Stimulated activated naive B cell treated with anti-CD40 and anti-IgM and Interleukin-4, amounts not matched to agents 10 μg/mL and 1 μg/mL and 100 μg/mL, for 72 hours (primary cell): Measurements from ENCODE around the gene ZBTB8A.
"Not testable (repeated sequence)": the region's sequence is repeated elsewhere in the genome, so short reads cannot be mapped to it uniquely, and the experiment has no call there.

Source experiments
- ATAC-seq, 2 donors: fragments of 150-1000 bp; cut with Tn5 transposase; replicated peaks; 2 replicates each; pipeline ENCODE4 v1.10.0; 2021; ENCODE audit warnings: moderate library complexity in 1 of 2
- DNase-seq: peaks from one replicate; pipeline ENCODE4 v3.0.0; 2021
- H3K27ac Mint-ChIP-seq: one replicate; pipeline ENCODE4 v1.8.0; 2022; ENCODE audit warnings: mild to moderate bottlenecking, mixed read lengths
- H3K27me3 Mint-ChIP-seq, 2 donors: one replicate each; pipeline ENCODE4 v1.8.0; 2022; ENCODE audit warnings: mixed read lengths in 2 of 2
- H3K36me3 Mint-ChIP-seq, 2 donors: one replicate each; pipeline ENCODE4 v1.8.0; 2022; ENCODE audit warnings: mixed read lengths in 2 of 2, mild to moderate bottlenecking in 1 of 2
- H3K4me1 Mint-ChIP-seq, 2 donors: one replicate each; pipeline ENCODE4 v1.8.0; 2022; ENCODE audit warnings: mixed read lengths in 2 of 2, mild to moderate bottlenecking in 1 of 2
- H3K4me3 Mint-ChIP-seq, 2 donors: one replicate each; pipeline ENCODE4 v1.8.0; 2022; ENCODE audit warnings: mild to moderate bottlenecking in 2 of 2, mixed read lengths in 2 of 2, moderate library complexity in 1 of 2
- H3K9me3 Mint-ChIP-seq, 2 donors: one replicate each; pipeline ENCODE4 v1.8.0; 2022; ENCODE audit warnings: mixed read lengths in 2 of 2, mild to moderate bottlenecking in 1 of 2

The ZBTB8A gene

GRCh38 chr1:32557035-32557434 is 17.8 kb downstream of the ZBTB8A start:
- H3K4me3 Mint-ChIP-seq, H3K27ac Mint-ChIP-seq, ATAC-seq, DNase-seq, H3K4me1 Mint-ChIP-seq, H3K27me3 Mint-ChIP-seq, H3K9me3 Mint-ChIP-seq: not testable (repeated sequence)
- peaks cover 45 to 53% of the 10 kb centered on the region in 2 donors for H3K36me3 Mint-ChIP-seq

DNA sequence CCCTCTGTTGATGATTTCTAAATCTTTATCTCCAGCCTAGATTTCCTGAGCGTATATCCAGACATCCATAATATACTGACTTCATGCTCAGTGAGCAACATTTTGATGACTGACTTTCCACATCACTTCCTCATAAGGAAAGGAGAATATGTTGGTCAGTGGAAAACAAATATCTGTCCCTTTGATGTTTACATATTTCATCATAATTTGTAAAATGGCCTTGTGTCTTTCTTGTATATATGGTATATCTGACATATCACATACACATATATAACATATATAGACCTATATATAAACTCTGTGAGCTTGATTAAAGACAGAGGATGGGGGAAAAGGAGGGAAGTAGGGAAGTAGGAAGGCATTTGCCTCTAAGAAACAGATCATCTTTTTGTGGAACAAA is 18.6 kb downstream of the ZBTB8A start:
- ATAC-seq, result no peak
- no peak for DNase-seq
- peaks cover 0 to 3% of the 10 kb centered on the region in 2 donors for H3K9me3 Mint-ChIP-seq
- no peak overlapping the region for H3K27ac Mint-ChIP-seq
- H3K36me3 Mint-ChIP-seq, result peaks cover 45 to 53% of the 10 kb centered on the region in 2 donors
- H3K4me1 Mint-ChIP-seq, result no peaks in the 10 kb centered on the region
- H3K4me3 Mint-ChIP-seq, result no peak overlapping the region
- H3K27me3 Mint-ChIP-seq, result peaks cover 0 to 4% of the 10 kb centered on the region in 2 donors

DNA sequence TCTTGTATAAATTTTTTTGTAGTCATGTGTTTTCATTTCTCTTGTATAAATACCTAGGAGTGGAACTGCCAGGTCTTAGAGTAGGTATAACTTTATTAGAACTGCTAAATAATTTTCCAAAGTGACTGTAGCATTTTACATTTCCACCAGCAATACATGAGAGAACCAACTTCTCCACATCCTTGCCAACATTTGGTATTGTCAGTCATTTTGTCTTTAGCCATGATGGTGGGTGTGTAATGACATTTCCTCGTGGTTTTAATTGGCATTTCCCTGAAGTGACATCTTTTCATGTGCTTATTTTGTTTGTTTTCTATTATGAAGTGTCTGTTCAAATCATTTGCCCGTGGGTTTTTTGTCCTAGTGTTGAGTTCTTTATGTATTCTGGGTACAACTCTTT is 29.7 kb downstream of the ZBTB8A start:
- Mint-ChIP-seq H3K27ac (no peak overlapping the region), H3K9me3 (peaks cover 0 to 1% of the 10 kb centered on the region in 2 donors), H3K4me3 (no peak overlapping the region), H3K27me3 (no peaks in the 10 kb centered on the region), H3K4me1 (no peaks in the 10 kb centered on the region), H3K36me3 (peaks cover 22 to 32% of the 10 kb centered on the region in 2 donors)
- no peak for DNase-seq
- ATAC-seq, result no peak

DNA sequence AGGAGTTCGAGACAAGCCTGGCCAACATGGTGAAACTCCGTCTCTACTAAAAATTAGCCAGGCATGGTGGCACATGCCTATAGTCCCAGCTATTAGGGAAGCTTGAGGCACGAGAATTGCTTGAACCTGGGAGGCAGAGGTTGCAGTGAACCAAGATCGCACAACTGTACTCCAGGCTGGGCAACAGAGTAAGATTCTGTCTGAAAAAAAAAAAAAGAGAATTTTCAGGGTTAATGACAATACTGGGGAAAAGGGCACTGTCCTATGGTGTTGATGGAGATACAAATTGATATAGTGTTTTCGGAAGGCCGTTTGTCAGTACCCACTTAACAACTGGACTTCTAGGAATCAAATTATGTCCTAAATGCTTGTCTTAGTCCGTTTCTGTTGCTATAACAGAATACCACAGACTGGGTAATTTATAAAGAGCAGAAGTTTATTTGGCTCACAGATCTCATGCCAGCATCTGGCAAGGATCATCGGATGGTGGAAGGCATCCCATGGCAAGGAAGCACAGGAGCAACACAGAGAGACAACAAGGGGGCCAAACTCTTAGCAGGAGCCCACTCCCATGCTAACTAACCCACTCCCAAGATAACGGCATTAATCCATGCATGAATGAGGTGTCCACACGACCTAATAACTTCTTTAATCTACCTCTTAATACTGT is 41.3 kb downstream of the ZBTB8A start:
- Mint-ChIP-seq H3K27ac (no peak overlapping the region), H3K27me3 (no peaks in the 10 kb centered on the region), H3K4me1 (no peaks in the 10 kb centered on the region), H3K9me3 (no peaks in the 10 kb centered on the region), H3K36me3 (peaks cover 20 to 27% of the 10 kb centered on the region in 2 donors), H3K4me3 (no peak overlapping the region)
- no peak for DNase-seq
- ATAC-seq, result no peak

GRCh38 chr1:32592943-32593342 is 53.7 kb downstream of the ZBTB8A start:
- DNase-seq (no peak), ATAC-seq (no peak)
- Mint-ChIP-seq H3K9me3 (no peaks in the 10 kb centered on the region), H3K4me1 (no peaks in the 10 kb centered on the region), H3K27me3 (no peaks in the 10 kb centered on the region), H3K27ac (no peak overlapping the region), H3K36me3 (peaks cover 24 to 31% of the 10 kb centered on the region in 2 donors), H3K4me3 (no peak overlapping the region)

GRCh38 chr1:32600034-32600433 is 60.8 kb downstream of the ZBTB8A start:
- Mint-ChIP-seq H3K4me1 (no peaks in the 10 kb centered on the region), H3K27me3 (no peaks in the 10 kb centered on the region), H3K4me3 (no peak overlapping the region), H3K27ac (no peak overlapping the region), H3K36me3 (peaks cover 12 to 24% of the 10 kb centered on the region in 2 donors), H3K9me3 (no peaks in the 10 kb centered on the region)
- ATAC-seq (no peak), DNase-seq (no peak)

DNA sequence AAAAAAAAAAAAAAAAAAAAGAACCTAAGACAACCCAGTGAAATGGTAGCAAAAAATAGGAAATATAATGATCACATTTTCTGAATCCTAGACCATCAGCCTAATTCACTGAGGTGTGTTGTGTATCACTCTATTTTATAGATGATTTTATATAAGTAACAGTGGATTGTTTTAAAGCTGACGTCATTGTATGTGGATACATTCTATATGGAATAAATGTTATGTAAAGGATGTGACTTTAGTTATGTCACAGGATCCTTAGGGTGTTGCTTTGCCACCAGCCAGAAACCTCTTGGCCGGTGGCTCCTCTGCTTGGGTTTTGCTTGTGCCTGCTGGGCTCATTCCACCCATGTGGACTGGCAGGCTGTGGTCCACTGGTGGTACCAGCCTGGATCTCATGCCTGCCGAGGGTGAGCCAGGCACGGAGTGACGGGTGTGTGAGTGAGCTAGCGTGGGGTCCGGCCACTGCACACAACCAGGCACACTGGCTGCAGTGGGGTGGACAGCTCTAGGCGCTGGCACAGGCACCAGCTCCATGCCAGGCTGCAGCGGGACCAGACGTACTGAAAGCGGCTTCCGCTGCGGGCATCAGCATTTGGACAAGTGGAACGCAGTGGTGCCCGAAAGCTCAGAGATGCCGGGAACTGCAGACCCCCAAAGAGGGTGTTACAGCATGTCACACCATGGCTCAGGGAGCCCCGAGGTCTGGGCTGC is 66.6 kb downstream of the ZBTB8A start:
- Mint-ChIP-seq H3K9me3 (no peaks in the 10 kb centered on the region), H3K36me3 (peaks cover 0 to 5% of the 10 kb centered on the region in 2 donors), H3K27me3 (no peaks in the 10 kb centered on the region), H3K4me3 (no peak overlapping the region), H3K27ac (no peak overlapping the region), H3K4me1 (no peaks in the 10 kb centered on the region)
- DNase-seq (no peak), ATAC-seq (no peak)

- Mint-ChIP-seq H3K4me3 (no peak overlapping the region), H3K27me3 (no peaks in the 10 kb centered on the region), H3K9me3 (no peaks in the 10 kb centered on the region), H3K36me3 (peaks cover 0 to 5% of the 10 kb centered on the region in 2 donors), H3K27ac (no peak overlapping the region), H3K4me1 (no peaks in the 10 kb centered on the region)
- no peak for DNase-seq
- ATAC-seq, result peak in 1 of 2 donors; percentile 20
Observed at GRCh38 chr1:32606565-32607371, 67.5 kb downstream of the ZBTB8A start.

- H3K4me3 Mint-ChIP-seq, result no peak overlapping the region
- no peak for ATAC-seq
- H3K36me3 Mint-ChIP-seq, result no peaks in the 10 kb centered on the region
- H3K27me3 Mint-ChIP-seq, result peaks cover 0 to 4% of the 10 kb centered on the region in 2 donors
- no peak for DNase-seq
- no peaks in the 10 kb centered on the region for H3K9me3 Mint-ChIP-seq
- no peak overlapping the region for H3K27ac Mint-ChIP-seq
- peaks cover 7 to 13% of the 10 kb centered on the region in 2 donors for H3K4me1 Mint-ChIP-seq
Observed at GRCh38 chr1:32609180-32609579, 70.0 kb downstream of the ZBTB8A start.

DNA sequence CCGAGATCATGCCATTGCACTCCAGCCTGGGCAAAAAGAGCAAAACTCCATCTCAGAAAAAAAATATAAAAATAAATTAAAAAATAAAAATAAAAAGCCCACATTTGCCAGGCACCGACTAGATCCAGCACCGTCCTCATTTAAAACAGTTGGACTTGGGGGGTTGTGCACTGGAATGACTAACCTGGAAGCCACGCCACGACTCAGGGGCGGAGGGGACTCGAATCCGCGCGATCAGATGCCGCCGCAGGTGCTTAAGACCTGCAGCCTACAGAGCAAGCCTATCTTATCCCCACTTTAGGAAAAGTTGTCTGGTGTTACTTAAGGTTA is 72.6 kb downstream of the ZBTB8A start:
- H3K27ac Mint-ChIP-seq, result peak overlapping the region; percentile 26
- ATAC-seq (no peak), DNase-seq (no peak)
- H3K9me3 Mint-ChIP-seq, result no peaks in the 10 kb centered on the region
- H3K4me3 Mint-ChIP-seq, result peak overlapping the region; percentile 63 to 76
- peaks cover 7 to 13% of the 10 kb centered on the region in 2 donors for H3K4me1 Mint-ChIP-seq
- peaks cover 3 to 5% of the 10 kb centered on the region in 2 donors for H3K36me3 Mint-ChIP-seq
- peaks cover 0 to 4% of the 10 kb centered on the region in 2 donors for H3K27me3 Mint-ChIP-seq

DNA sequence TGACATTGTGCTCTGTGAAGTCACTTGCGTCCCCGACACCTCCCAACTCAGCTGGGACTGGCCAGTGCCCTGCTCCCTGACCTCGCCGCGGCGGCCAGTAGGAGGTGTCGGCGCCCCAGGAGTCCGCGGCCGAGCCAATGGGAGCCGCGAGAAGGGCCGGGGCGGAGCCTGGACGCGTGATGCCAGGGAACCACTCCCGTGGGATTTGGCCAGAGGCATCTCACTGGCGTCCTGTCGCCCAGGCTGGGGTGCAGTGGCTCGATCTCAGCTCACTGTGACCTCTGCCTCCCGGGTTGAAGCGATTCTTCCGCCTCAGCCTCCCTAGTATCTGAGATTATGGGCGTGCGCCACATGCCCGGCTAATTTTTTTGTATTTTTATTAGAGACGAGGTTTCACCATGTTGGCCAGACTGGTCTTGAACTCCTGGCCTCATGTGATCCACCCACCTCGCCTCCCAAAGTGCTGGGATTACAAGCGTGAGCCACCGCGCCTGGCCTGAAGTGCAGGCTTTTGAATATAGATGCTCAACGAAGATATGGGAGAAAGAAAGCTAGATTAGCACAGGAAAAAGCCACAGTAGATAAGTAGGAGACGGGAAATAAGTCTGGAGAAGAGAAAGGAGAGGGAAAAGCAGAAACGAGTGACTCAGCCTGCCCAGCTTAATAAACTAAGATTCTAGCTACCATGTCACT is 73.1 kb downstream of the ZBTB8A start:
- Mint-ChIP-seq H3K27me3 (peaks cover 0 to 4% of the 10 kb centered on the region in 2 donors), H3K27ac (peak overlapping the region; percentile 26), H3K9me3 (no peaks in the 10 kb centered on the region), H3K4me1 (peaks cover 7 to 13% of the 10 kb centered on the region in 2 donors), H3K36me3 (peaks cover 5 to 8% of the 10 kb centered on the region in 2 donors), H3K4me3 (peak overlapping the region; percentile 63 to 76)
- peak; percentile 97 to 98 for ATAC-seq
- DNase-seq, result peak; percentile 77

DNA sequence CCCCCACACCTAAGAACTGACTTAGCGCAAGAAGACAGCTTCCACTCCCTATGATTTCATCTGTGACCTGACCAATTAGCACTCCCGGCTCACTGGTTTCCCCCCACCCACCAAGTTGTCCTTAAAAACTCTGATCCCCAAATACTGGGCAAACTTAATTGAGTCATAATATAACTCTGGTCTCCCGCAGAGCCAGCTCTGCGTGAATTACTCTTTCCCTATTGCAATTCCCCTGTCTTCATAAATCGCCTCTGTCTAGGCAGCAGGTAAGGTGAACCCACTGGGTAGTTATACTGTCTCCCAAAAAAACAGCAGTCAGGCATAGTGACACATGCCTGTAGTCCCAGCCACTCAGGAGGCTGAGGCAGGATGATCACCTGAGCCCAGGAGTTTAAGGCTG is 74.2 kb downstream of the ZBTB8A start:
- peaks cover 5 to 12% of the 10 kb centered on the region in 2 donors for H3K36me3 Mint-ChIP-seq
- peak overlapping the region in 1 of 2 donors; percentile 22 for H3K4me3 Mint-ChIP-seq
- no peaks in the 10 kb centered on the region for H3K9me3 Mint-ChIP-seq
- ATAC-seq, result no peak
- DNase-seq, result no peak
- H3K27me3 Mint-ChIP-seq, result peaks cover 0 to 4% of the 10 kb centered on the region in 2 donors
- H3K4me1 Mint-ChIP-seq, result peaks cover 7 to 13% of the 10 kb centered on the region in 2 donors
- no peak overlapping the region for H3K27ac Mint-ChIP-seq

GRCh38 chr1:32618673-32619221 is 79.5 kb downstream of the ZBTB8A start:
- no peak for ATAC-seq
- Mint-ChIP-seq H3K36me3 (peaks cover 32 to 45% of the 10 kb centered on the region in 2 donors), H3K4me3 (no peak overlapping the region), H3K27me3 (no peaks in the 10 kb centered on the region), H3K9me3 (peaks cover 7% of the 10 kb centered on the region in 2 donors), H3K4me1 (peaks cover 16 to 19% of the 10 kb centered on the region in 2 donors), H3K27ac (no peak overlapping the region)
- no peak for DNase-seq
